Stimulated activated CD8-positive, alpha-beta memory T cell treated with anti-CD3 and anti-CD28 coated beads, Interleukin-2, amount 100 ng/mL, for 1 hour (primary cell): Measurements from ENCODE around the gene HEMK1.

Experiments used
- DNase-seq, 2 donors: peaks; one replicate each; pipeline ENCODE4 v3.0.0-alpha.2; 2020; ENCODE audit warnings: low read depth in 2 of 2

HEMK1 gene

GRCh38 chr3:50637011-50637410 lies 67.7 kb downstream of the HEMK1 start:
- DNase-seq: no peak

GRCh38 chr3:50637945-50638344 lies 68.6 kb downstream of the HEMK1 start:
- DNase-seq: no peak

DNA sequence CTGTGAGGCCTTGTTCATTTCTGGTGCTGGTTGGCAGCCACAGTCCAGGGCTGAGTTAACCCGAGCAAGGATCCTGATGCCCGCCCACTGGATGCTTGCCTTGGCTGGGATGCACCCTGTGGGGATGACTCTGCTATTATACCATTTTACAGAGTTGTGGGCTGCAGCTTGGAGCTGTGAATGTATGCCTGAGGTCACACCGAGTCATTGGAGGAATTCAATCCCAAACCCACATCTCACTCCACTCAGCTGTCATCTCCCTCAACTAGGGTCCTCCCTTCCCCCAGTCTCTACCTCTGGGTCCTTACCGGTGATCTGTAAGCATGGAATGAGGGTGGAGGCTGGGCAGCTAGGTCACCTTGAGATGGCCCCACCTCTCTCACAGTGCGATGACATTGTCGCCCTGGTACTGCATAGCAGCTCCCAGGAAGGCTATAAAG lies 69.8 kb downstream of the HEMK1 start:
- no peak for DNase-seq

- no peak for DNase-seq
Observed at GRCh38 chr3:50642382-50642781, 73.1 kb downstream of the HEMK1 start.

GRCh38 chr3:50644561-50644960 lies 75.2 kb downstream of the HEMK1 start:
- DNase-seq: no peak

GRCh38 chr3:50645378-50645777 lies 76.1 kb downstream of the HEMK1 start:
- DNase-seq: no peak
